ENCODE data around the gene KCTD5. TPM values are rescaled to one million over a fixed set of nuclear protein-coding genes. Genes with fewer than 3 reads are reported as not detected.

Gene KCTD5
- total and polyA plus RNA-seq, 9 of the 15 experiments (the other 6 are each of a cell fraction or from before 2014, with no cell fraction given) = 0.73 to 58.3 (median 32.3) TPM

GRCh38 chr16:2711370-2712062, 29.2 kb downstream of the KCTD5 start:
- H3K27me3 ChIP-seq (ENCODE audit: control insufficient read depth in 2 of 2, insufficient read depth in 2 of 2, low read length in 2 of 2) = peaks cover 19 to 35% of the 10 kb centered on the region in 2 experiments; a peak in 4 of 5 replicates
- TF ChIP-seq ZBTB9 (CRISPR knock-in tag; IDR thresholded peaks at IDR 0.05) = no peak
- TF ChIP-seq POLR2G (IDR thresholded peaks at IDR 0.05; ENCODE audit: low read depth, low read length) = peak; percentile 58
- TF ChIP-seq CHAMP1 (IDR thresholded peaks at IDR 0.05) = no peak
- no peak for TF ChIP-seq SRSF3 (IDR thresholded peaks at IDR 0.05; ENCODE audit: insufficient read depth, low read length)
- no peak for TF ChIP-seq ZNF41 (CRISPR knock-in tag; conservative IDR thresholded peaks at IDR 0.05)
- in situ Hi-C loops (cut with MboI) (no loop called here), intact Hi-C loops (cut with micrococcal nuclease) (no loop called here)
- POLR2A ChIA-PET = interaction anchor here (0.6 to 1.5 kb wide), 4 partner anchors 8 to 1733 kb away, joined by 3 to 6 read pairs (median 4); no protein-coding TSS in a partner anchor
- H3K9me3 ChIP-seq (replicated peaks; ENCODE audit: control insufficient read depth, insufficient read depth, low read depth, low read length) = no peaks in the 10 kb centered on the region
- H3K4me1 ChIP-seq (replicated peaks in 1 of 2; ENCODE audit: control insufficient read depth in 2 of 2, insufficient read depth in 2 of 2, low read length in 2 of 2) = peaks cover 0 to 54% of the 10 kb centered on the region in 2 experiments; a peak in 2 of 5 replicates
- WGBS (ENCODE audit: insufficient coverage, low coverage, missing lambda C conversion rate) = 8% methylated on average over 16 of the region's 22 CpGs
- H3K79me2 ChIP-seq (ENCODE audit: control insufficient read depth, insufficient read depth, low read length) = no peaks in the 10 kb centered on the region
- peaks cover 4% of the 10 kb centered on the region; the same call in 1 of the 2 replicates for H4K20me1 ChIP-seq (replicated peaks; ENCODE audit: control insufficient read depth, insufficient read depth, low read length)
- ATAC-seq = no peak
- no TSS peak for BruUV-seq (replicated peaks)
- H3K27ac ChIP-seq (ENCODE audit: extremely low read depth, low read depth, low read length) = no peak overlapping the region
- H2AFZ ChIP-seq (ENCODE audit: low read depth, low read length) = no peak overlapping the region
- H3K4me3 ChIP-seq = no peak overlapping the region
- no peak for DNase-seq (ENCODE audit: extremely low read depth in 1 of 4, low spot score in 3 of 4)
- no peak overlapping the region for H3K4me2 ChIP-seq (ENCODE audit: insufficient read depth, low read length)
- H3K9ac ChIP-seq (ENCODE audit: insufficient read depth in 1 of 2, low read depth in 2 of 2, low read length in 2 of 2) = 0 out of 4 replicates have a peak overlapping the region, but pooled peaks of 1 of the 2 experiments have one; percentile 10
- H3K9me1 ChIP-seq (ENCODE audit: control insufficient read depth, insufficient read depth, low read length) = no peaks in the 10 kb centered on the region
- no peak for FAIRE-seq
- peaks cover 18% of the 10 kb centered on the region; the same call in 1 of the 3 replicates for H3K36me3 ChIP-seq (ENCODE audit: control insufficient read depth, insufficient read depth, low read length)
- CTCF ChIA-PET (ENCODE audit: low intra/inter-chr PET ratio) = no interaction called here
